ENCODE data around the gene DECR2.
"Not testable (repeated sequence)": the region's sequence is repeated elsewhere in the genome, so short reads cannot be mapped to it uniquely, and the experiment has no call there.

The DECR2 gene, protein sequence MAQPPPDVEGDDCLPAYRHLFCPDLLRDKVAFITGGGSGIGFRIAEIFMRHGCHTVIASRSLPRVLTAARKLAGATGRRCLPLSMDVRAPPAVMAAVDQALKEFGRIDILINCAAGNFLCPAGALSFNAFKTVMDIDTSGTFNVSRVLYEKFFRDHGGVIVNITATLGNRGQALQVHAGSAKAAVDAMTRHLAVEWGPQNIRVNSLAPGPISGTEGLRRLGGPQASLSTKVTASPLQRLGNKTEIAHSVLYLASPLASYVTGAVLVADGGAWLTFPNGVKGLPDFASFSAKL

GRCh38 chr16:401468-402348 is at the start of gene DECR2:
DECR2 (plus strand) TSS chr16:401885; CDS start chr16:401964, 79 bp downstream.
- DNase-seq, result peak; percentile 100

DNA sequence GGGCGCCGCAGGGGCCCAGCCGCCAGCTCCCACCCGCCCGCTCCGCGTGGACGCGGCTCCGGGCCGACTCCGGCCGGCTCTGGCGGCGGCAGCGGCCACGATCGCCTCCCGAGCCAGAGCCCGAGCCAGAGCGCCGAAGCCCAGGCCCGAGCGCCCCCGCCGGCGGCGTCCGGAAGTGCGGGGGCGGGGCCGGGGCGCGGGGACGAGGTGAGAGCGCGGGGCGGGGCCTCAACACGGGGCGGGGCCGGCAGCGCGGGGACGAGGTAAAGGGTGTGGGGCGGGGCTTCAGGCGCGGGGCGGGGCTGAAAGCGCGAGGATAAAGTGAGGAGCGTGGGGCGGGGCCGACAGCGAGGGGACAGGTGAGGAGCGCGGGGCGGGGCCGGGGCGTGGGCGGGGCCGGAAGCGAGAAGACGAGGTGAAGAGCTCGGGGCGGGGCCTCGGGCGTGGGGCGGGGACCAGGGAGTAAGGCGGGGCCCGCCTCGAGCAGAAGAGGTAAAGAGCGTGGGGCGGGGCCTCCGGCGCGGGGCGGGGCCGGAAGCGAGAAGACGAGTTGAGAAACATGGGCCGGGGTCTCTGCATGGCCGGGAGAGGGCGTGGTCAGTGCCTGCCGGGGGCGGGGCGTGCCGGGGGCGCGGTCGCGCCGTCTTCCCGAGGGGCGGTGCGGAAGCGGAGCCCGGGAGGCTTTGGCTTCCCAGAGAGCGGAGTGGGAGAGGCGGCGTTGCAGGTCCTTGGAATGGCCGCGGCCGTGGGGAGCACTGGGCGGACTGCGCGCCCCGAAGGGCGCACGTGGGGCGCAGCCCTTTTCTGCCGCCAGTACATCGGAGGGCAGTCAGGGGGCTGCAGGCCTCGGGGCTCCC is 48.9 kb upstream of the DECR2 start, which contains the start of gene AXIN1:
TSS of gene AXIN1 (minus strand) at position 177 of the 857 bp plus-strand sequence. CDS start 5,698 bp downstream, outside the sequence.
- peak; percentile 95 for DNase-seq

DNA sequence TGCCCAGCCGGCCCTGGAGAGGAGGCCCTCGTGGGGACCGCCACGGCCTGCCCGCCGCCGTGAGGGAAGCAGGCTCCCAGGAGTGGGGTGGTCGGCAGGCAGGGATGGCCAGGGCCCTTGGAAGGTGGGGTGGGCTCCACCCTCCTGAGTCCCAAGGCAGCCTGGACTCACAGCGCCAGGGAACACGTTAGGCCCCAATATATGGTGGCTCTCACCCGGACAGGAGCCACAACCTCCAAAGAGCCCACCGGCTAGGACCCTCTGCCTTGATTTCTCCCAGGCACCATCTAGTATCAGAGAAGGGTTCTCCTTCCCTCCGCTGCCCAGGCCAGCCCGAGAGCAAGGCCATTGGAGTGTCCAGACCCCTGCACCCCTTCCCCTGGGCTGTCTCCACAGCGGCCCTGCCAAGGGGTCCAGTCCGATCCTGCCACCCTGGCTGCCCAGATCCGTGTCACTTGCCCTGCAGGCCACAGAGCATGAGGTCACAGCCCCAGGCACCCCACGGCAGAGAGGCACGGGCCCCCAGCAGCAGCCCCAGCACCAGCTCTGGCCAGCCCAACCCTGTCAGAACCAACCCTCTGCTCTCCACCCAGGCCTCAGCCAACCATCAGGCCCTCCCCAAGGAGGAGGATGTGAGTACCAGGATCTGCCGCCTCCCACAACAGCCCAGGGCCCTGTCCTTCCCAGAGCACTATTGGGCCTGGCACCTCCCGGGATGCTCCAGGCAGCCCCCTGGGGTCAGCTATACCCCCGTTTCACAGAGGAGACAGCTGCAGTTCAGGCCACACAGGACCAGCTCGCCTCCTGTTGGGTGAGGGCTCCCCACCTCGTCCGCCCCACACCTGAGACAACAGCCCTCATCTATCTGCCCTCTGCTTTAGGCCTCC is 48.0 kb upstream of the DECR2 start:
- no peak for DNase-seq

DNA sequence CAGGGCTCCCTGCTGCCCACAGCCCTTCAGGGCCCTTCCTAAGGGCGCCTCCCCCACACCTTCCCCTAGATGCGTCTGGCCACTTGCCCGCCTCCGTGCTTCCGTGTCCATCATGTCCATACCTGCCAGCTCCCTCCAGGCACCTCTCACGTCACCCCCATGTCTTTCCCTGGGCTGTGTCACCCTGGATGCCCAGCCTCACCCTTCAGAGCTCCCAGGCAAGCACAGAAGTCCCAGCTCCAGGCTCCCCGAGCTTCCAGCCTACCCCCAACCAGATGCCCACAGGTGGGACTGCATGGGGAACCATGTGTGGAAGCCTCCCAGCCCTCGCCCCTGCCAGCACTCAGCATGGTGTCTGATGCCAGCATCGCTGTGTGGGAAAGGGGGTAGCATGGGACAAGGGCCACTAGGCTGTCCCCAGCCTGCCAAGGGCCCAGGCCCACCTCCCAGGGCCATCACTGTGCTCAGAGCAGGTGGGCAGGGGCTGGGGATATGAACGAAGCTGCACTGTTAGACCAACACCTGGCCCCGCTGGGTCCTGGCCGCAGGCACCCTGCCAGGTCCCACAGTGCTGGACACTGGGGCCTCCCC is 47.3 kb upstream of the DECR2 start:
- DNase-seq, result no peak

DNA sequence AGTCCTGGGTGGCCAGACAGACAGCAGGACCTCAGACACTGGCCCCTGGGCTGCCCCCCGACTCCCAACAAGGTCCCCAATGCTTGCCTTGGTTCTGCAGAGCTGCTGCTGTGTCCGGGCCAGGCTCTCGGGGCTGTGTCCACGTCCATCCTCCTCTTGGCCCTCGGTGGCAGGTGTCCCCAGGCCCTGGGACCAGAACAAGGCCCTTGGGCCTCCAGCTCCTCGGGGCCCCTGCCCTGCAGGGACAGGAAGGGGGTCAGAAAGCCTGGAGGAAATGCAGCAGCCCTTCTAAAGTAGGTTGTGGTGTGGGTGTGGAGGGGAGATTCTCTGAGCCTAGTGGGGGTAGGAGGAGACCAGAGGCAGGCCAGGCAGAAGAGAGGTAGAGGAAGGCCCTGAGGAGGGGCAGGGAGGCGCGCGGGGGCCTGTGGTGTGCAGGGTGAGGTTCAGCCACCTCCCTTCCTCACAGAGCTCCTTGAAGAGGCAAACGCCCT is 46.7 kb upstream of the DECR2 start:
- no peak for DNase-seq

GRCh38 chr16:356741-357140 is 44.9 kb upstream of the DECR2 start:
- no peak for DNase-seq

GRCh38 chr16:359067-359763 is 42.5 kb upstream of the DECR2 start:
- DNase-seq, result no peak

DNA sequence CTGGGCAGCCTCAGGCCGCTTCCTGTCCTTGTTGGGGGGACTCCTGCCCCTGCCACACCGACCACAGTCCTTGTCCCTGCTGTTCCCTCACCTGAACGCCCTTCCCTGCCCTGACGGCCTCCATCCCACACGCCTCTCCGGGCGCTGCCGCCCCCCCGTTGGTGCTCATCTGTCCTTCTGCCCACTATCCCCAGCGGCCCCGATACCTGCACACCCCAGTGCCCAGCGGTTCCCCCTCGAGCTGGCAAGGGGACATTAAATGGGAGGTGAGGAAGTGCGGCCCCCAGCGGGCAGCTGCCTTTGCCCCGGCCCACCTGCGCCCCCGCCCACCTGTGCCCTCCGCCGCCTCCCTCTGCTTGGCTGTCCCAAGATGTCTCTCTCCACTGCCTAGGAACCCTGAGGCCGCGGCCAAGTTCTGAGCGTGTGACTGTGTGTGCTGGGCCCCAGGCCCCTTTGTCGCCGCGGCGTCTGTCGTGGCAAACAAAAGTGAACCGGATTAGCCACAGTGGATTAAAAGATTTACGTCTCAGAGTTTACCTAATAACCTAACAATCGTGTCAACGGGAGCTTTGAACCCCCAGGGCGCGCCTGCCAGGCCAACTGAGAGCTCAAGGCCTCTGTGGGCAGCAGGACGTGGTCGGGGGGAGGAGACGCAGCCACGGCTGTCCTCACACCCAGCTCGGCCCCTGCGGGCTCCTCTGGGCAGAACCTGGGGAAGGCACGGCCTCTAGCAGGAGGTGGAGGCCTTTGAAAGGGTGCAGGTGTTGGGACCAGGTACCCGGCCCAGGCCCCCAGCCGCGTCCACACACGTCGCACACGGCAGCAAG is 41.6 kb upstream of the DECR2 start:
- no peak for DNase-seq

GRCh38 chr16:360698-361336 is 40.9 kb upstream of the DECR2 start:
- DNase-seq, result no peak

GRCh38 chr16:361341-361871 is 40.3 kb upstream of the DECR2 start:
- DNase-seq, result no peak

DNA sequence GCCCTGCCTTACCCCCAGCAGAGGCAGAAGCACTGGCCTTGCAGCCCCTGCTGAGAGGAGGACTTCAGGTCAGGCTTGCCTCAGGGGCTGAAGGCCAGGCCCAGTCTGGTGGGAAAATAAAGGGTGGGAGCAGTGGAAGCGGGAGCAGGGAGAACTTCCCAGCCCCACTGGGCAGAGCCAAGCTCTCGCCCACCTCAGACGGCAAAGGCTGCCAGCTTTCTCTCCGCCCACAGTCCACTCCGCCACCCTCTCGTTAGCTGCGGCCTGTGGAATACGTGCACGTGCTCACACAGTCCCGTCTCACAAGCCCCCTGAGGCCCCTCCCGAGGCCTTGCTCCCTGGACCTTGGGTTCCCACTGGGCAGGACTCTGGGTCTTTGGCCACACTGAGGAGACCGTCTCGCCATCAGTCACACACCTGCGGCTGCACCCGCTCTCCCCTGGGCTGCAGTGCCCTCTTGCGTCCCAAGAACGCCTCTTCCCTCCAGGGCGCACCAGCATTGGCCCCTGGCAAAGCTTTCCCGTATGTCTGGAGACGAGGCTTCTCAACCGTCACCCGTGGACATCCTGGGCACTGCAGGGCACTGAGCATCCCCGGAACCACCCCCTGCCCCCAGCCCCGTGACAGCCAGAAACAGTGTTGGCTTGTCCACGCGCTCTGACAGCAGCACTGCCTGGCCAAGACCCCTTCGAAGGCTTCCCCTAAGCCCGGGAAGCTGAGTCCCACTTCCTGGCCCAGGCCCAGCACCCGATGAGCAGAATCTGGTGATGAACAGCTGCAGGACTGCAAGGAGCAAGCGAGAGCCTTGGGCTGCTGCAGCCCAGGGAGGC is 39.6 kb upstream of the DECR2 start:
- DNase-seq, result peak; percentile 70

GRCh38 chr16:362702-362999 is 39.0 kb upstream of the DECR2 start:
- DNase-seq, result not testable (repeated sequence)

- no peak for DNase-seq
Observed at GRCh38 chr16:363110-363765, 38.4 kb upstream of the DECR2 start.

GRCh38 chr16:363766-364490 is 37.8 kb upstream of the DECR2 start:
- no peak for DNase-seq

GRCh38 chr16:364595-365491 is 36.8 kb upstream of the DECR2 start:
- no peak for DNase-seq

DNA sequence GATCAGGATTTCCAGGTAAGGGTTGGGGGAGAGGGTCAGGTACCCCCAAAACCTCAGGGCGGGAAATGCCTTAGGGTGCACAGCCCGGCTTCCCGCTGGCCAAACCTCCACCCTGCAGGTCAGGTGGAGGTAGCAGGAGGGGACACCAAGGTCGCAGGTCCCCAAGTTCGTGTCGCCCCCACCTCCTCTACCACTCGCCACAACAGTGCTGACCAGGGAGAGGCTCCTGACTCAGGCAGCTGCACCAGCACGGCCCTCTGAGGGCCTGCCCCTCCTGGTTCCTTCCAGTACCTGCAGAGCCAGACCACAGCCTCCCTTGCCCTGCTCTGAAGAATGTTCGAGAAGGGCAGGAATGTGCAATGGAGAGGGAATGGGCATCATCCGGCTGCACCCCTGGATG is 35.2 kb upstream of the DECR2 start:
- no peak for DNase-seq
